ACC112 (cell line): ENCODE data around the gene APC2.
"Not testable (repeated sequence)": the region's sequence is repeated elsewhere in the genome, so short reads cannot be mapped to it uniquely, and the experiment has no call there.

Experiments
- H2AFZ ChIP-seq: fragments of 200-600 bp; sonication (generic); one replicate; pipeline ENCODE4 v1.6.0; 2017; ENCODE audit warnings: antibody characterized with exemption, low read length; ENCODE audit not compliant: unreplicated experiment
- H3K27ac ChIP-seq: fragments of 200-600 bp; sonication (generic); 2 replicates; pipeline ENCODE4 v1.5.1; 2014; ENCODE audit warnings: low read depth, mild to moderate bottlenecking, antibody characterized with exemption, low read length, moderate library complexity
- H3K27me3 ChIP-seq: fragments of 200-600 bp; sonication (generic); 2 replicates; pipeline ENCODE4 v1.6.1; 2014; ENCODE audit warnings: mild to moderate bottlenecking, antibody characterized with exemption, low read length, moderate library complexity, mixed read lengths; ENCODE audit not compliant: insufficient read depth
- H3K36me3 ChIP-seq: fragments of 200-600 bp; sonication (generic); 2 replicates; pipeline ENCODE4 v1.6.1; 2016; ENCODE audit warnings: mild to moderate bottlenecking, antibody characterized with exemption, low read length, moderate library complexity, mixed read lengths; ENCODE audit not compliant: insufficient read depth
- H3K4me1 ChIP-seq: fragments of 200-600 bp; sonication (generic); one replicate; pipeline ENCODE4 v1.6.1; 2016; ENCODE audit warnings: low read length, mixed read lengths; ENCODE audit not compliant: insufficient read depth, unreplicated experiment, control insufficient read depth
- H3K4me3 ChIP-seq: fragments of 200-600 bp; sonication (generic); 2 replicates; pipeline ENCODE4 v1.5.1; 2014; ENCODE audit warnings: mild to moderate bottlenecking, low read depth, low read length
- H3K79me2 ChIP-seq: fragments of 200-600 bp; sonication (generic); one replicate; pipeline ENCODE4 v1.6.0; 2016; ENCODE audit warnings: low read length; ENCODE audit not compliant: control insufficient read depth, unreplicated experiment, insufficient read depth

Gene APC2

GRCh38 chr19:1439525-1440417 lies 10.2 kb upstream of the APC2 start:
- not testable (repeated sequence) for H3K4me1 ChIP-seq, H3K27ac ChIP-seq, H2AFZ ChIP-seq, H3K27me3 ChIP-seq
- Histone ChIP-seq H3K79me2 (peaks cover 31% of the 10 kb centered on the region), H3K36me3 (peaks cover 17% of the 10 kb centered on the region; the same call in 1 of the 2 replicates), H3K4me3 (peak overlapping the region; percentile 94)

GRCh38 chr19:1440418-1440801 lies 9.5 kb upstream of the APC2 start:
- H3K4me3 ChIP-seq = 0 out of 2 replicates have a peak overlapping the region, but pooled peaks have one; percentile 12
- H3K4me1 ChIP-seq = peaks cover 2% of the 10 kb centered on the region
- no peaks in the 10 kb centered on the region for H3K27me3 ChIP-seq
- peaks cover 17% of the 10 kb centered on the region; the same call in 1 of the 2 replicates for H3K36me3 ChIP-seq
- H3K27ac ChIP-seq = no peak overlapping the region
- H3K79me2 ChIP-seq = peaks cover 31% of the 10 kb centered on the region
- no peak overlapping the region for H2AFZ ChIP-seq

- H3K27ac ChIP-seq = no peak overlapping the region
- H3K4me3 ChIP-seq = no peak overlapping the region
- H3K27me3 ChIP-seq = no peaks in the 10 kb centered on the region
- peaks cover 17% of the 10 kb centered on the region; the same call in 1 of the 2 replicates for H3K36me3 ChIP-seq
- no peak overlapping the region for H2AFZ ChIP-seq
- H3K4me1 ChIP-seq = peaks cover 2% of the 10 kb centered on the region
- H3K79me2 ChIP-seq = peaks cover 31% of the 10 kb centered on the region
Observed at GRCh38 chr19:1441022-1441426, 8.9 kb upstream of the APC2 start.

GRCh38 chr19:1441677-1442438 lies 8.1 kb upstream of the APC2 start:
- Histone ChIP-seq H3K36me3 (peaks cover 17% of the 10 kb centered on the region; the same call in 1 of the 2 replicates), H3K4me1 (peaks cover 2% of the 10 kb centered on the region), H3K27me3 (peaks cover 7% of the 10 kb centered on the region), H3K27ac (no peak overlapping the region), H3K4me3 (no peak overlapping the region), H2AFZ (no peak overlapping the region), H3K79me2 (peaks cover 31% of the 10 kb centered on the region)

- Histone ChIP-seq H3K27ac (no peak overlapping the region), H3K27me3 (peaks cover 31% of the 10 kb centered on the region)
Observed at GRCh38 chr19:1445185-1445931, 4.6 kb upstream of the APC2 start.

GRCh38 chr19:1445932-1446712 lies 3.8 kb upstream of the APC2 start:
- Histone ChIP-seq H3K4me1 (no peaks in the 10 kb centered on the region), H3K27ac (no peak overlapping the region), H3K27me3 (peaks cover 39% of the 10 kb centered on the region), H3K79me2 (peaks cover 3% of the 10 kb centered on the region), H3K36me3 (peaks cover 6% of the 10 kb centered on the region; the same call in 1 of the 2 replicates), H2AFZ (no peak overlapping the region), H3K4me3 (0 out of 2 replicates have a peak overlapping the region, but pooled peaks have one; percentile 16)

More at GRCh38 chr19:1445185-1445931, 4.6 kb upstream of the APC2 start:
- Histone ChIP-seq H3K79me2 (peaks cover 11% of the 10 kb centered on the region), H3K36me3 (peaks cover 14% of the 10 kb centered on the region; the same call in 1 of the 2 replicates), H3K4me1 (peaks cover 2% of the 10 kb centered on the region), H3K4me3 (peak overlapping the region; percentile 29; the same call in 1 of the 2 replicates), H2AFZ (no peak overlapping the region)

GRCh38 chr19:1446713-1447481 lies 3.0 kb upstream of the APC2 start:
- H3K27me3 ChIP-seq = peaks cover 46% of the 10 kb centered on the region

GRCh38 chr19:1447504-1447903 lies 2.4 kb upstream of the APC2 start:
- Histone ChIP-seq H3K4me1 (no peaks in the 10 kb centered on the region), H3K27me3 (peaks cover 51% of the 10 kb centered on the region), H2AFZ (no peak overlapping the region), H3K79me2 (no peaks in the 10 kb centered on the region), H3K27ac (no peak overlapping the region), H3K36me3 (no peaks in the 10 kb centered on the region), H3K4me3 (no peak overlapping the region)

More at GRCh38 chr19:1446713-1447481, 3.0 kb upstream of the APC2 start:
- Histone ChIP-seq H3K79me2 (no peaks in the 10 kb centered on the region), H3K4me3 (no peak overlapping the region), H2AFZ (no peak overlapping the region), H3K27ac (no peak overlapping the region), H3K36me3 (peaks cover 2% of the 10 kb centered on the region; the same call in 1 of the 2 replicates), H3K4me1 (no peaks in the 10 kb centered on the region)

- H3K79me2 ChIP-seq = no peaks in the 10 kb centered on the region
- H3K36me3 ChIP-seq = no peaks in the 10 kb centered on the region
- no peak overlapping the region for H3K27ac ChIP-seq
- no peaks in the 10 kb centered on the region for H3K4me1 ChIP-seq
- no peak overlapping the region for H2AFZ ChIP-seq
- peaks cover 55% of the 10 kb centered on the region for H3K27me3 ChIP-seq
- no peak overlapping the region for H3K4me3 ChIP-seq
Observed at GRCh38 chr19:1447944-1448343, 2.0 kb upstream of the APC2 start.
